Activated gamma-delta T cell (primary cell): ENCODE results near the gene PAX8.
"Not testable (repeated sequence)": the region's sequence is repeated elsewhere in the genome, so short reads cannot be mapped to it uniquely, and the experiment has no call there.

Experiments
- DNase-seq: peaks from one replicate; lab custom pipeline; 2025; lab: John Stamatoyannopoulos, UW

PAX8 gene

DNA sequence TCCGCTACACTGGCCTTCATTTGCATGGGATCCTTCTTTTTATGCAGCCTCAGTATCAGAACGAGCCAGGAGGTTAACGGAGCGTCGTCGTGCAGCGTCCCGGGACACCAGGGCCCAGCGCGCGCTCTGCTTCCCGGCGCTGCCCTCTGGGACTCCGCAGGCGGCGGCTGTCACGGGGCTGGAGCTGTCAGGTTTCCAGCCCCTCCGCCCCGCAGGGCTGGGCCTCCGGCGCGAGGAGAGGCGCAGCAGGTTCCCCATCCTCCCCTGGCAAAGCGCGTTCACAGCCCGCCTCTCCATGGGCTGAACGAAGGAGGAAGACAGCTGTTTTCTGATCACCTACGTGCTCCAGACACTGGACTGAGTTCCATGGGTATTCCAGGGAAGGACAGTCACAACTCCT, 12.5 kb upstream of the PAX8 start:
- DNase-seq: no peak

- not testable (repeated sequence) for DNase-seq
These were observed 10.0 kb upstream of the PAX8 start for GRCh38 chr2:113288674-113289149.

- DNase-seq: not testable (repeated sequence)
These were observed 9.5 kb upstream of the PAX8 start for GRCh38 chr2:113288117-113288673.

DNA sequence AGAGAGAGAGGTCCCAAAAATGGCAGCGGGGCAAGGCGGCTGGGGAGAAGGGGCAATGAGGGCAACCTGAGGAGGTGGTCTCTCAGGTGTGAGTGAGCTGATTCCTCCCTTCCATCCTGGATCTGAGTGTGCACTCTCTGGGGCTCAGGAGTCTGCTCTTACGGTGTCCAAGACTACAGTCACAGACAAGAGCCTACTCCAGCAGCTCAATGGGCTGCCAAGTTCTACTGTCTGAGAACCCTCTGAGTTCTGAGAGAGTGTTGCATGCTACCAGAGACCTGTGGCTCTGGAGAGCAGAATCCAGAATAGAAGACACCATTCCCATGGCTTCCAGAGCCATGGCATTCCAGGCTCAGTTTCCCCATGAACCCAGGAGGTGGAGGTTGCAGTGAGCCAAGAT, 7.1 kb upstream of the PAX8 start:
- no peak for DNase-seq

- DNase-seq: not testable (repeated sequence)
These were observed 6.3 kb upstream of the PAX8 start for GRCh38 chr2:113284999-113285398.

- no peak for DNase-seq
These were observed 5.8 kb upstream of the PAX8 start for GRCh38 chr2:113284476-113284875.

DNA sequence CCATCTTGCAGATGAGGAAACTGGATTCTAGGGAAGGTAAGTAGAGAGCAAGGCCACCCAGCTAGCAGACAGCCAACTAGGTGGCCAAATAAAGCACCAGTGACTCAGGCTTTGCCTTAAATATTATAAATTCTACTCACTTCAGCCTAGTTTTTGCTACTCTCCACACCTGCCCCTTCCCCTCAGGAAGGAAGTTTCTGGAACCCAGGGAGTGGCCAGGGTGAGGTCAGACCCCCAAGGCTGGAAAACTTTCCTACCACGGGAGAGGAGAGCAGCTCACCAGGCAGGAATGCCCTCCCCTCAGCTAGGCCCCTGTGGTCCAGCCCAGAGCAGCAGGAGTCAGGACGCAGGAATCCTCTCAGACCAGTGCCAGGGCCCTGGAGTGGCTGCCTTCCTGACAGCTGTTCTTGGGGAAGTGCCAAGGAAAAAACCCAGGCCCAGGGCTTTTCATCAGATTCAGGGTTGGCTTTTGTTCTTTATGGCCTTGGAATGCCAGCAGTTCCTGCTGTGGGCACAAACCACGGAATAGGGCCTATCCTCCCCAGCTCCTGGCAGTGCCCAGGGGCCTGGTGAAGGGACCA, 5.1 kb upstream of the PAX8 start:
- no peak for DNase-seq

GRCh38 chr2:113282747-113283533, 4.2 kb upstream of the PAX8 start:
- DNase-seq: no peak

- DNase-seq: no peak
These were observed 3.4 kb upstream of the PAX8 start for GRCh38 chr2:113281910-113282746.

- DNase-seq: no peak
These were observed 514 bp downstream of the PAX8 start for GRCh38 chr2:113278073-113278741.

- DNase-seq: no peak
These were observed 1.1 kb downstream of the PAX8 start for GRCh38 chr2:113277474-113278072.

GRCh38 chr2:113276761-113277425, 1.8 kb downstream of the PAX8 start:
- no peak for DNase-seq

DNA sequence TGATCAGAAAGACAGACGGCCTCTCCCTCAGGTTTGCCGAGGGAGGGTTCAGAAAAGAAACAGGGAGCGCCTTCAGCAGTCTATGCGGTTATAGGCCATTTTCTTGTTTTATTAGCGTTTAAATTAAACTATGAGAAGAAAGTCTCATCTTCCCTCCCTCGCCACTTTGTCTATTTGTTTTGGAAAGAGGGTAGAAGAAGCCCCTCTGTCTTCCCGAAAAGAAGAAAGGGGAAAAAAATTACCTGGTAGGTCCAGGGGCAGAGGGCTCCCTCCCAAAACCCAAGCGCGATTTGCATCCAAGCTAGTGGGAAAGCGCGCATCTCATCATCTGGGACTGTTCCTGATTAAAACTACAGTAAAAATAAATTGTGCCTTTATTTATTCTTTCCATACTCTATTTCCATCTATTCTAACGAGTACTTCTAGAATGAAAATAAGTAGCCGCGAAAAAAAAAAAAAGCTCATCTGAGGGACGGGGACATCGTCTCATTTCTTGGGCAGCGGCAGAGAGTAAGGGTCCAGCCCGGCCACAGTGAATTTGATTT, 2.4 kb downstream of the PAX8 start:
- no peak for DNase-seq

- no peak for DNase-seq
These were observed 3.0 kb downstream of the PAX8 start for GRCh38 chr2:113275556-113276215.

GRCh38 chr2:113274432-113274831, 4.3 kb downstream of the PAX8 start:
- no peak for DNase-seq

DNA sequence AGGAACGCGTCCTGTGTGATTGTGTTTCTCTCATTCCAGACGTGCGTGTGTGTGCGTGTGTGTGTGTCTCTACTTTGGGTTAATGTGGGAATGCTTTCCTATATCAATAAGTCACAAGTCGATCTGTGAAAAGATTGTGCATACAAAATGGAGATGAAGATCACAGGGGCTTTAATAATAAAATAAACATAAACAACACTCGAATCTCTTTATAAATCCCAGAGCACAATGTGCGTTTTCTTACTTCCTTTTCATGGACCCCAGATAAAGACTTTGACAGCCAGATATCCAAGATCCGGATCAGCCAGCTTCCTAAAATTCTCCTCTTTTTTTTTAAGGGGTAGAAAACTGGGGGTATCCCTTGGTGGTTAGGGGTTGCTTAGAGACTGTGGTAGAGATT, 4.7 kb downstream of the PAX8 start:
- DNase-seq: no peak

DNA sequence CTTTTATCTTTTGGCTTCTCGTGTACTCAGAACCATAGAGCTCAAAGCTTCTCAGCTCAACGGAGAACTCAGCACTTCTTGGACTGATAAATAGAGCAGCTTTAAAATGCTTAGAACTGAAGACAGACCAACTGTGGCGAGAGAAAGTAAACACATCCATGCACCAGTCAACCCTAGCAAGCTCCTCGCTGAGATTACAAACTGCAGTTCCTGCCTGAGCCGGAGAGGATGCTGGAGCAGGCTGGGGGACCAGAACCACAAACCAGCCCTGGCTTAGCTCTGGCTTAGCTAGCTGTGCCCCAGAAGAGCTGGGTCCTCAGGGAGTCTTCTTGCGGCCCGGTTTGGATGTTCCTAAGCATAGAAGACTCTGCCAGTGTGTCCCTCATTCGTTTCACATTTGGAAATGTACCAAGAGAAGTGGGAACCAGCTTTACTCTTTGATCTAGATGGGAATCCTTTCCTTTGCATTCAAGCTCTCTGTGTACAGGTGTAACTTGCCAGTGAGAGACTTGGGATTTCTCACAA, 5.6 kb downstream of the PAX8 start:
- DNase-seq: no peak

- no peak for DNase-seq
These were observed 6.2 kb downstream of the PAX8 start for GRCh38 chr2:113272477-113272876.

DNA sequence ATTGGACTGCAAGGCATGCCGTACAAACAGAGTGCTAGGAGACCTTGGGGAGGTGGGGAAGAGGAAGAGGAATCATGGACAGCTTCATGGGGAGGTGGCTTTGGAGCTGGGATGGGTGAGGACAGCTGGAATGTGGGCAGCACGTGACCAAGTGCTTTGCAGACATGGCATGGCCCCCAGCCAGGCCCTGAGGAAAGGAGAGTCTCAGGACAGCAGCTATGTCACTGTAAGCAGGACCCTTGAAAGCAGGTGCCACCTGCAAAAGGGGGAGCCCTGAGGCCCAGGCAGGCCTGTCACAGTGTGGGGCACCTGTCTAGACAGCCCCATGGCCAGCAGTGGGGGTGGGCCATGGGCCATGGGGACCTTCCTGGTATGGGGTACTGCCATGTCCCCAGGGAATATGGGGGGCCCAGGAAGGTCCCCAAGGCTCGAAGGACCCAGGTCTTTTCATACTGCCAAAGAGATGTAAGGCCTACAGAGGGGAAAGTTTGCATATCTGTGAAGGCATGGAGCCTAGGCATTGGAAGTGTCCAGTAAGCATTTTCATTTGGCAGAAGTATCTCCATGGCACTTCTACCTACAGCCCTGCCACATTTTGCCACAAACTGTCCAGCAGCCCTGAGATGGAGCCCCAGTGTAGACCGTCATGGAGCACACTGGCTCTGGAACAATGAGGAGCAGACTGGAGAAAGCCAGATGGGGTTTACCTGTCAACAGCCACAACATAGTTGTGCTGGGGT, 9.9 kb downstream of the PAX8 start:
- DNase-seq: no peak
